Measurements from ENCODE around the gene NSG1.

DNA sequence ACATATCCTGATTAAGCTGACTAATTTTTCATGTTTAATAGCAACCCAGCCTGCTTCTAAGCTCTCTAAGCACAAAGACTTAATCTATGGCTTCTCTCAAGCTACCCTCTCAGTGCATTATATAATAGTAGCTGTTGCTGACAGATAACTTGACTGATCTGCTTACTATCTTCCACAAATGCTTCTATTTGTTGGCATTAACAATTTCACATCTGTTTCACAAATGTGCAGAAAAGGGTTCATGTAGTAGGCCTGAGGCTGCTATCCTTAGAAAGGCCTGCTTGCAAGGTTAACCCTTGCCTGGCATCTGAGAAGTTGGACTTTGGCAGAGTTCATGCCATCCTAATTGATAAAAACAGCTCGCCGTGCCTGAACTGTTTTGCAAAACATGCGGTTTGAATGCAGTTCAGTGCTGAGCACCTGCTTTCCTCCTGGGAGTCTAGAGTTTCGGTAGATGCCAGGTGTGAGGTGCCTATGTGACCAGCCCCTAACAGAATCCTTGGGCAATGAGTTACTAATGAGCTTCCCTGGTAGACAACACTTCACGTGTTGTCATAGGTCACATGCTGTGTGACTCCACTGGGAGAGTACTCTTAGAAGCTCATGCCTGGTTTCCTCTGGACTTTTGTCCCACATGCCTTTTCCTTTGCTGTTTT, 68.4 kb downstream of the NSG1 start:
- TF ChIP-seq POLR2AphosphoS5 (IDR thresholded peaks at IDR 0.05; ENCODE audit: low read depth, low read length) (no peak), TCF7L2 (IDR thresholded peaks at IDR 0.05; ENCODE audit: low read depth, low read length) (no peak), SIN3A (IDR thresholded peaks at IDR 0.05; ENCODE audit: borderline replicate concordance, insufficient read depth, low read depth, low read length) (no peak)
- TF ChIP-seq, protein P1, sequence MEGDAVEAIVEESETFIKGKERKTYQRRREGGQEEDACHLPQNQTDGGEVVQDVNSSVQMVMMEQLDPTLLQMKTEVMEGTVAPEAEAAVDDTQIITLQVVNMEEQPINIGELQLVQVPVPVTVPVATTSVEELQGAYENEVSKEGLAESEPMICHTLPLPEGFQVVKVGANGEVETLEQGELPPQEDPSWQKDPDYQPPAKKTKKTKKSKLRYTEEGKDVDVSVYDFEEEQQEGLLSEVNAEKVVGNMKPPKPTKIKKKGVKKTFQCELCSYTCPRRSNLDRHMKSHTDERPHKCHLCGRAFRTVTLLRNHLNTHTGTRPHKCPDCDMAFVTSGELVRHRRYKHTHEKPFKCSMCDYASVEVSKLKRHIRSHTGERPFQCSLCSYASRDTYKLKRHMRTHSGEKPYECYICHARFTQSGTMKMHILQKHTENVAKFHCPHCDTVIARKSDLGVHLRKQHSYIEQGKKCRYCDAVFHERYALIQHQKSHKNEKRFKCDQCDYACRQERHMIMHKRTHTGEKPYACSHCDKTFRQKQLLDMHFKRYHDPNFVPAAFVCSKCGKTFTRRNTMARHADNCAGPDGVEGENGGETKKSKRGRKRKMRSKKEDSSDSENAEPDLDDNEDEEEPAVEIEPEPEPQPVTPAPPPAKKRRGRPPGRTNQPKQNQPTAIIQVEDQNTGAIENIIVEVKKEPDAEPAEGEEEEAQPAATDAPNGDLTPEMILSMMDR (IDR thresholded peaks at IDR 0.05): no peak
- TF ChIP-seq, protein P2, sequence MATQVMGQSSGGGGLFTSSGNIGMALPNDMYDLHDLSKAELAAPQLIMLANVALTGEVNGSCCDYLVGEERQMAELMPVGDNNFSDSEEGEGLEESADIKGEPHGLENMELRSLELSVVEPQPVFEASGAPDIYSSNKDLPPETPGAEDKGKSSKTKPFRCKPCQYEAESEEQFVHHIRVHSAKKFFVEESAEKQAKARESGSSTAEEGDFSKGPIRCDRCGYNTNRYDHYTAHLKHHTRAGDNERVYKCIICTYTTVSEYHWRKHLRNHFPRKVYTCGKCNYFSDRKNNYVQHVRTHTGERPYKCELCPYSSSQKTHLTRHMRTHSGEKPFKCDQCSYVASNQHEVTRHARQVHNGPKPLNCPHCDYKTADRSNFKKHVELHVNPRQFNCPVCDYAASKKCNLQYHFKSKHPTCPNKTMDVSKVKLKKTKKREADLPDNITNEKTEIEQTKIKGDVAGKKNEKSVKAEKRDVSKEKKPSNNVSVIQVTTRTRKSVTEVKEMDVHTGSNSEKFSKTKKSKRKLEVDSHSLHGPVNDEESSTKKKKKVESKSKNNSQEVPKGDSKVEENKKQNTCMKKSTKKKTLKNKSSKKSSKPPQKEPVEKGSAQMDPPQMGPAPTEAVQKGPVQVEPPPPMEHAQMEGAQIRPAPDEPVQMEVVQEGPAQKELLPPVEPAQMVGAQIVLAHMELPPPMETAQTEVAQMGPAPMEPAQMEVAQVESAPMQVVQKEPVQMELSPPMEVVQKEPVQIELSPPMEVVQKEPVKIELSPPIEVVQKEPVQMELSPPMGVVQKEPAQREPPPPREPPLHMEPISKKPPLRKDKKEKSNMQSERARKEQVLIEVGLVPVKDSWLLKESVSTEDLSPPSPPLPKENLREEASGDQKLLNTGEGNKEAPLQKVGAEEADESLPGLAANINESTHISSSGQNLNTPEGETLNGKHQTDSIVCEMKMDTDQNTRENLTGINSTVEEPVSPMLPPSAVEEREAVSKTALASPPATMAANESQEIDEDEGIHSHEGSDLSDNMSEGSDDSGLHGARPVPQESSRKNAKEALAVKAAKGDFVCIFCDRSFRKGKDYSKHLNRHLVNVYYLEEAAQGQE (IDR thresholded peaks at IDR 0.05; ENCODE audit: insufficient read depth in 1 of 2, low read depth in 2 of 2, low read length in 1 of 2): no peak
